GM19324 (cell line): ENCODE measurements around the gene FCHO1.
"Not testable (repeated sequence)": the region's sequence is repeated elsewhere in the genome, so short reads cannot be mapped to it uniquely, and the experiment has no call there.

Experiments
- ATAC-seq: cut with Tn5 transposase; IDR thresholded peaks from one replicate; pipeline ENCODE4 v1.9.1; 2021; ENCODE audit warnings: mild to moderate bottlenecking, moderate library complexity; ENCODE audit not compliant: unreplicated experiment, low FRiP score

The FCHO1 gene

DNA sequence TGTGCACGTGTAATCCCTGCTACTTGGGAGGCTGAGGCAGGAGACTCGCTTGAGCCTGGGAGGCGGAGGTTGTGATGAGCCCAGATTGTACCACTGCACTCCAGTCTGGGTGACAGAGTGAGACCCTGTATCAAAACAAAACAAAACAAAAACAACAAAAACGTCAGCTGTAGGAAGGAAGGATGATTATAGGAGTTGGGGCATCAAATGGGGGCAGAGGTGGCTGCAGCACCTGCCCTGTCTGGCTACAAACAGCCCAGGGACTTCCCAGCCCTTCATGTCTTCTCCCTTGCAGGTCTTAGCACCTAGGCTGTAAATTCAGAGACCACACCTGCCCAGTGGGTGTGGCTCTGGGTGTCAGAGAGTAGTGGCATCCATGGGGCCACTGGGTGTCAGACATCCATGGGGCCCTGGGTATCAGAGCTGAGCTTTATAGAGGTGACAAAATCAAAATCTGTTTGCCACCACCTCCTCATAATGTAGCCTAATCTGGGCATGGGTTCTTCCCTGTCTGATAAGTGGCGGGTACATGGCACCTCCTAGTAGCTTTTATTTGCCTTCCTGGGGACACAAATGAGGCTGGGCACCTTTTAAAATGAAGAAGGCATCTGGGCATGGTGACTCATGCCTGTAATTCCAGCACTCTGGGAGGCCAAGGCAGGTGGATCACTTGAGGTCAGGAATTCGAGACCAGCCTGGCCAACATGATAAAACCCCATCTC lies 38.9 kb downstream of the FCHO1 start:
- ATAC-seq, result no peak

DNA sequence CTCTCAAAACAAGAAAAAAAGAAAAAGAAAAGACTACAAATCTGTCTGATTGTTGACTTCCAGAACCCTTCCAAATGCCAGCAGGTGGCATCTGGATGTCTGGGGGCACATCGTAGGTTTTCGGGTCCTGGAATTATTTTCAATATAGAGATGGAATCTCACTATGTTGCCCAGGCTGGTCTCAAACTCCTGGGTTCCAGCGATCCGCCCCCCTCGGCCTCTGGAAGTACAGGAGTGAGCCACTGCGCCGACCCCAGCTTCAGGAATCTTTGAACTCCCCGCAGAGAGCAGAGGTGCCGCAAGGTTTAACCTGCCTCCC lies 43.1 kb downstream of the FCHO1 start:
- ATAC-seq, result no peak

DNA sequence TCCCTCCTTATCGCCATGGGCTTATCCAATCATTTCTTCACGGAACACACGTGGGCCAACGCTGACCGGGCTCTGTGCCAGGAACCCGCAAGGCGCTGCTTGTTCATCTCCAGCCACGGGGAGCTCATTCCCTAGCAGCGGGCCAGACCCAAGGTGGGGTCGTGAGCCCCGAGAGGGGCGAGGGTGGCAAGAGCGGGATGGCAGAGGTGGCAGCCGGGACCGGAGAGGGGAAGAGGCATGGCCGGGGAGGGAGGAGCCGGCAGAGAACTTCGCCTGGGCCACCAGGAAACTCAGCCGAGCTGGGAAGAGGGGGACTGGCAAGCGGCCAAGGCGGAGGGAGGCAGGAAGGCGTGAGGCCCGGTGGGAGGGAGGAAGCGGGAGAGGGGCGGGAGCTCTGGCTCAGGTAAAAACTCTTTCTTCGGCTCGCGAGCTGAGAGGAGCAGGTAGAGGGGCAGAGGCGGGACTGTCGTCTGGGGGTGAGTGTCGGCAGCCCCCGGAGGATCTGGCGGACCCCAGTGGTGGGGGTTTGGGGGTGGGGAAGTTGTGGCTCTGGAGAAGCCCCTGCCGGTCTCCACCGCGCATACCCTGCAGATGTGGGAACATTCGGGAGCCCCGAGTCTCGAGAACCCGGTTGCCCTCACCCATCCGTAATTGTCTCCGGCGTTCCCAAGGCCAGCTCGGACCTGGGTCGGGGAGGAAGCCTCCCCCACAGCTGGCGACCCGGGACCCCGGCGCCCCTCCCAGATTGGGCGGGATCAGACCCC lies 43.6 kb downstream of the FCHO1 start, which contains the start of gene B3GNT3:
Gene B3GNT3 (plus strand): TSS at position 408 of the 764 bp plus-strand sequence. CDS start 12,670 bp downstream, outside the sequence.
- ATAC-seq, result no peak

DNA sequence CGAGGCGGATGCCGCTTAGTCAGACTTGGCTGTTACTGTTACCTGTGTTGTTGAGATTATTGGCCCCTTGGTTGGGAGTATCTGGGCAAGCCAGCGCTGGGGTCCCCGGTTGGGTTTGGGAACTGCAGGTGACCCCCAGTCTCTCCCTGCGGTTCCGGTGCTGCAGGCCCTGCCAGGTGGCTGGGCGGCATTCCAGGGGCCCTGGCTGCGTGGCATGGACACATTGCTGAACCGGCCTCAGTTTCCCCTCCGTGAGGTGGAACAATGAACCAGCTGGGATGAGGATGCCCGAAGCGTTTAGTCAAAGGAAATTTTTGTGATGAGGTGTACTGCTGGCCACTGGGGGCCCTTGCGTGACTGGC lies 44.2 kb downstream of the FCHO1 start:
- ATAC-seq, result no peak

DNA sequence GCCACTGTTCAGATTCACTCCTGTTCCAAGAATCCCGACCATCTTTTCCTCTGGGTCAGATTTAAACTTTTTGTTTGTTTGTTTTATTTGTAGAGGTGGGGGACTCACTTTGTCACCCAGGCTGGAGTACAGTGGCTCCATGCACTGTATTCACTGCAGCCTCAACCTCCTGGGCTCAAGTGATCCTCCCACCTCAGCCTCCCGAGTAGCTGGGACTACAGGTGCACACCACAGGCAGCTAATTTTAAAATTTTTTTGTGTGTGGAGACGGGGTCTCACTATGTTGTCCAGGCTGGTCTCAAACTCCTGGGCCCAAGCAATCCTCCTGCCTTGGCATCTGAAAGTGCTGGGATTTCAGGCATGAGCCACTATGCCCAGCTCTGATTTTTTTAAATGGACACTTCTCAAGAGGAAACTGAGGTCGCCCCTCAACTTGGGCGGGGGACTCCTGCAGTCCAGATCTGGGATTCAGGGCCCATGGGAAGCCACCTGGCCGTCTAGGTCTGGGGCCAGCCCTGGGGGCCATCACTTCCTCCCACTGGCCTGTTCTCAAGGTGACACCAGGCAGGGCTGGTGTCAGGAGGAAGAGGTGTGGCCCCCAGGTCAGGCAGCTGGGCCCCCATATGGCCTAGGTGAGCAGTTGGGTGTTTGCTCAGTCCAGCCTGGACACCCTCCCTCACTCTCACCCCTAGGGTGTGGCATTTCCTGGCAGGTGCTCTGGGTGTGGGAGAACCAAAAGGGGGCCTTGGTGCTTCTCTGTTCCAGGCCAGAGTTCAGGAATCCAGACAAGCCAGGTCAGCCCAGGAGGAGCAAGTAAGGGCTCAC lies 44.9 kb downstream of the FCHO1 start:
- no peak for ATAC-seq

DNA sequence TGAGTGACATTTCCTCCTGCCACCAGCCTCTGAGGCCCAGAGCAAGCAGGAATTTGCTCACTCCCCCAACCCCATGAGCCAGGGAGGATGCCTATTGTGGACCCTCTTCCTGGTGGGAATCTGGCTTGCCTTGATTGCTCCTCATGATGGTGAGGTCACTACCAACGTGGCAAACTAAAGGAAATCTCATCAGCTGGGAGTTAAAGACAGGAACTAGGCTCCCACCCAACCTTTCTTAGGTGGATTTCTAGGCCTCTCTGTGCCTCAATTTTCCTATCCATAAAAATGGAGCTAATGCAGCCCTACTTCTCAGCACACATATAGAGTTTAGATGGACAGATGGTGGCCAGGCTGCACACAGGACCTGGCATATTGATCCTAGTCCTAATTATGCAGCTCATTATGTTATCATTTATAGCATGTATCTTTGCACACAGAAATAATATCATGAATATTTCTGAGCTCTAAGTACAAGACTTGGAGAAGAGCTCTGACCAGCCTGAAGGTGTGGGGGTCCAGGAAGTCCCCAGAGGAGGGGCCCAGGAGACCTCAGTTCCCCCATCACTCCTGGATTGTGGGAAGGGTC lies 45.7 kb downstream of the FCHO1 start:
- no peak for ATAC-seq

DNA sequence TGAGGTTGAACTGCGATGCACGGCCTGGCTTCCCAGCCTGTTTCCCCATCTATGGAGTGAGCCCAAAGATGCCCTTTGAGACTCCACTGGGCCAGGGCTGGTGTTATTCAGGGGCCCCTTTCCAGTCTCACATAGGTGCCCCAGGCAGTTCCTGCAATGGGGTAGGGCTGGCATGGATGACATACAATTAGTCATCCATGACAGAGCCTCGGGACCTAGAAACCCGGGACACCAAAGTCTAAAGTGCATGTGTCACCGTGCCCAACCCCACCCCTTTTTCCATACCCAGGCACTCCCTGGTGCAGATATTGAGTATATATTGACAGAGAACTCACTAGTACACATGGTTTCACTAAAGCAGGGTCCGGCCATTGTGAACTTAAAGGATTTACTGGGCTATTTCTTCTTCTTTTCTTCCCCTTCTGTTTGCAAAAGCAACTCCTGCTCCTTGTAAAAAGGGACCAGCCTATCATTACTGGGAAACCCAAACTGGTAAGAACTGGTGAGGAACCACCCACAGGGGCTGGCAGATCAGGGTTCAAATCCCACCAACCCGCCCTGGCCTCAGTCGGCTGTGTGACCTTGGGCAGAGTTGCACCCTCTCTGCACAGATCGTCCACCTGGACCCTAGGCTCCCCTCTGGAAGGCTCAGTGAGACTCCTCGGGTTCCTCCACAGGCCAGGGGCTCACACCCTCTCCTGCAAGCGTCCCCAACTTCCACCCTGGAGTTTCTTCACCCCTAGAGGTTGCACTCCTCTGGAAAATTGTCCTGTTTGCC lies 46.3 kb downstream of the FCHO1 start:
- no peak for ATAC-seq

DNA sequence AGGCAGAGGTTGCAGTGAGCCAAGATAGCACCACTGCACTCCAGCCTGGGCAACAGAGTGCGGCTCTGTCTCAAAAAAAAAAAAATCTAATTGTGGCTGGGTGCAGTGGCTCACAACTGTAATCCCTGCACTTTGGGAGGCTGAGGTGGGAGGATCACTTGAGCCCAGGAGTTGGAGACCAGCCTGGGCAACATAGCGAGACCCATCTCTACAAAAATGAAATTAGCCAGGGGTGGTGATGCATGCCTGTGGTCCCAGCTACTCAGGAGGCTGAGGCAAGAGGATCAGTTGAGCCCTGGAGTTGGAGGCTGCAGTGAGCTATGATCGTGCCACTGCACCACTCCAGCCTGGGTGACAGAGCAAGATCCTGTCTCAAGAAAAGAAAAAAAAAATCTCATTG lies 47.3 kb downstream of the FCHO1 start:
- not testable (repeated sequence) for ATAC-seq

DNA sequence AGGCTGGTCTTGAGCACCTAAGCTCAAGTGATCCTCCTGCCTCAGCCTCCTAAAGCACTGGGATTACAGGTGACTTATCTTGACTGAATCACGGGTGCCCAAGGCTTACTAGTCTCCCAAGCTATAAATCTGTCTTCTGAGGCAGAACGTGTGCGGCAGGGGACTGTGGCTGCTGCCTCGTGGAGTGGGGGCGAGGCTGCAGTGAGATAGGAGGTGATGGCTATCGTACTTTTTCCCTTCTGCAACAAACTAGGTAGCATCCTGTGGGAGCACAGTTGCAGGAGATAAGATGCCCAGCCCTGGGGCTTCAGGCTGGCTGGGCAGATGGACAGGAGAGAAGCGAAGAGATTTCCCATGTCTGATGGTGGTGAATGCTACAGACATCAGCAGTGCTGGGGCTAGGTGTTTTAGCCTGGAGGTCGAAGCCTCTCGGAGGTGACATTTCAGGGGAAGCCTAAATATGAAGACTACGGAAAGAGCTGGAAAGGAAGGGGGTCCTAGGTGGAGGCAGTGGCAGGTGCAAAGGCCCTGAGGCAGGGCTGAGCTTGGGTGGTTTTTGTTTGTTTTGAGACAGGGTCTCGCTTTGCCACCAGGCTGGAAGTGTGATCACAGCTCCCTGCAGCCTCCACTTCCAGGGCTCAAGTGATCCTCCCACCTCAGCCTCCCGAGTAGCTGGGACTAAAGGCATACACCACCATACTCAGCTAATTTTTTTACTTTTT lies 51.0 kb downstream of the FCHO1 start:
- ATAC-seq, result no peak

DNA sequence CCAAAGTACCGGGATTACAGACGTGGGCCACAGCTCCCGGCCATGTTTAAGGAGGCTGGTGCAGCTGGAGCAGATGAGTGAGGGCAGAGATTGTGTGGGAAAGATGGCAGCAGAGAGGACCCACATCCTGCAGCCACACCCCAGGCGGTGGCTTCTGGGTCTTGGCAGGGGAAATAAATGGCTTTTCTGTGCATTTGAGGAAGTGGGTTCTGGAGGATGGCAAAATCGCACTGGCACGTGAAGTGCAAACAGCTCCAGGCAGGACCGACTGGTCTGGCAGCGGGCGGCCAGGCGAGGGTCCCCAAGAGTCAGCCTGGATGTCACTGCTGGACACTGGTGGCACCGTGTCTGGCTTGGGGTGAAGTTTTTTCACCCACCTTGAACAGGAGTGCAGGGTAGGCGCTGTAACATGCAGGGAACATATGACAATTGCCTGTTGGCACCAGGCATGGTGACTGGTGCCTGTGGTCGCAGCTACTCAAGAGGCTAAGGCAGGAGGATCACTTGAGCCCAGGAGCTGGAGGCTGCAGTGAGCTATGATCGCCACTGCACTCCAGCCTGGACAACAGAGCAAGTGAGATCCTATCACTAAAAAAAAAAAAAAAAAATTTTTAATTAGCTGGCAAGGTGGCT lies 52.1 kb downstream of the FCHO1 start:
- ATAC-seq, result no peak

DNA sequence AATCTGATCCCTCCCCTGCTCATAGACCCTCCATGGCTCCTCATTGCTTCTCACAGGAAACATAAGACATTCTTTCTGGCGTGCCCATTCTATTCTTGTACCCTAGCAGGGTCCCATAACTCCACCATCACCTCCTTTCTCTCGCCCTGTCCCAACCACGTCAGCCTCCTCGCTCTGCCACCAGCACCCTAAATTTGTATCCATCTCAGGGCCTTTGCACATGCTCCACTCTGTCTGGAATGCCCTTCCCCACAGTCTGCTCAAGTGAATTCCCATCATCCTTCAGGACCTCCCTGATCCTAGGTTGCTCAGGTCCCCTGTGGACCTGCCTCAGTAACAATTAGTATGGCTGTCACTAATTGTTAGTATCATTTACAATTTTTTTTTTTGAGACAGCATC lies 54.1 kb downstream of the FCHO1 start:
- ATAC-seq, result no peak

DNA sequence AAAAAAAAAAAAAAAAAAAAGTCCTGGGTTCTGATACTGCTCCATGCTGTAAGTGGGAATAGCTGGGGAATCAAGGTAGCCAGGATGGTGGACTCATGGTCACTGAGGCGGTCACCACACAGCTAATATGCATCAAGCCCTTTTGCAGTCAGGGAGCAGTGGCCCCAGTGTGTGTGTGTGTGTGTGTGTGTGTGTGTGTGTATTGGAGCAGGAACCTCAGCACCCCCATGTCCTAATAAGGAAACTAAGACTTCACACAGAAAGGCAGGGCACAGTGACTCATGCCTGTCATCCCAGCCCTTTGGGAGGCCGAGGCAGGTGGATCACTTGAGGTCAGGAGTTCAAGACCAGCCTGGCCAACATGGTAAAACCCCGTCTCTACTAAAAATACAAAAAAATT lies 55.7 kb downstream of the FCHO1 start:
- ATAC-seq, result no peak

DNA sequence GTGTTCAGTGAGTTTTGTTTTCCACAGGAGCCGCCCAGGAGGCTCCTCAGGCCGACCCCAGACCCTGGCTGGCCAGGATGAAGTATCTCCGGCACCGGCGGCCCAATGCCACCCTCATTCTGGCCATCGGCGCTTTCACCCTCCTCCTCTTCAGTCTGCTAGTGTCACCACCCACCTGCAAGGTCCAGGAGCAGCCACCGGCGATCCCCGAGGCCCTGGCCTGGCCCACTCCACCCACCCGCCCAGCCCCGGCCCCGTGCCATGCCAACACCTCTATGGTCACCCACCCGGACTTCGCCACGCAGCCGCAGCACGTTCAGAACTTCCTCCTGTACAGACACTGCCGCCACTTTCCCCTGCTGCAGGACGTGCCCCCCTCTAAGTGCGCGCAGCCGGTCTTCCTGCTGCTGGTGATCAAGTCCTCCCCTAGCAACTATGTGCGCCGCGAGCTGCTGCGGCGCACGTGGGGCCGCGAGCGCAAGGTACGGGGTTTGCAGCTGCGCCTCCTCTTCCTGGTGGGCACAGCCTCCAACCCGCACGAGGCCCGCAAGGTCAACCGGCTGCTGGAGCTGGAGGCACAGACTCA lies 56.5 kb downstream of the FCHO1 start:
- no peak for ATAC-seq

DNA sequence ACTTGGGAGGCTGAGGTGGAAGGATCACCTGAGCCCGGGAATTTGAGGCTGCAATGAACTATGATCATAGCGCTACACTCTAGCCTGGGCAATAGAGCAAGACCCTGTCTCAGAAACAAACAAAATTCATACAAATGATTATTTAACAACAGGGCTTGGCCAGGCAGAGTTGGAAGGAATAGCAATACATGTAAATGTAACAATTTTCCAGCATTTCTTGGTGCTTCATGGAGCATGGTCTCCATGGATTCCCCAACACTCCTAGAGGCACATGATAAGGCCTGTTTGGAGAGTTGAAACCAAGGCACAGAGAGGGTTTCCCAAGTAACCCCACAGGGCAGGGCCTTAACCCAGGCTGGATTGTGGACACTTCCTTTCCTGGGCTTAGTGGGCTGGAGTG lies 59.8 kb downstream of the FCHO1 start:
- ATAC-seq, result no peak

DNA sequence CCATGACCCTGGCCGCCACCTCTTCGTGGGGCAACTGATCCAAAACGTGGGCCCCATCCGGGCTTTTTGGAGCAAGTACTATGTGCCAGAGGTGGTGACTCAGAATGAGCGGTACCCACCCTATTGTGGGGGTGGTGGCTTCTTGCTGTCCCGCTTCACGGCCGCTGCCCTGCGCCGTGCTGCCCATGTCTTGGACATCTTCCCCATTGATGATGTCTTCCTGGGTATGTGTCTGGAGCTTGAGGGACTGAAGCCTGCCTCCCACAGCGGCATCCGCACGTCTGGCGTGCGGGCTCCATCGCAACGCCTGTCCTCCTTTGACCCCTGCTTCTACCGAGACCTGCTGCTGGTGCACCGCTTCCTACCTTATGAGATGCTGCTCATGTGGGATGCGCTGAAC lies 60.4 kb downstream of the FCHO1 start:
- no peak for ATAC-seq

DNA sequence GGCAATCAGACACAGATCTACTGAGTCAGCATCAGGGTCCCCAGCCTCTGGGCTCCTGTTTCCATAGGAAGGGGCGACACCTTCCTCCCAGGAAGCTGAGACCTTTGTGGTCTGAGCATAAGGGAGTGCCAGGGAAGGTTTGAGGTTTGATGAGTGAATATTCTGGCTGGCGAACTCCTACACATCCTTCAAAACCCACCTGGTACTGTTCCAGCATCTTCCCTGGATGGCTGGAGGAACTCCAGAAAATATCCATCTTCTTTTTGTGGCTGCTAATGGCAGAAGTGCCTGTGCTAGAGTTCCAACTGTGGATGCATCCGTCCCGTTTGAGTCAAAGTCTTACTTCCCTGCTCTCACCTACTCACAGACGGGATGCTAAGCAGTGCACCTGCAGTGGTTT lies 60.8 kb downstream of the FCHO1 start:
- ATAC-seq, result no peak

DNA sequence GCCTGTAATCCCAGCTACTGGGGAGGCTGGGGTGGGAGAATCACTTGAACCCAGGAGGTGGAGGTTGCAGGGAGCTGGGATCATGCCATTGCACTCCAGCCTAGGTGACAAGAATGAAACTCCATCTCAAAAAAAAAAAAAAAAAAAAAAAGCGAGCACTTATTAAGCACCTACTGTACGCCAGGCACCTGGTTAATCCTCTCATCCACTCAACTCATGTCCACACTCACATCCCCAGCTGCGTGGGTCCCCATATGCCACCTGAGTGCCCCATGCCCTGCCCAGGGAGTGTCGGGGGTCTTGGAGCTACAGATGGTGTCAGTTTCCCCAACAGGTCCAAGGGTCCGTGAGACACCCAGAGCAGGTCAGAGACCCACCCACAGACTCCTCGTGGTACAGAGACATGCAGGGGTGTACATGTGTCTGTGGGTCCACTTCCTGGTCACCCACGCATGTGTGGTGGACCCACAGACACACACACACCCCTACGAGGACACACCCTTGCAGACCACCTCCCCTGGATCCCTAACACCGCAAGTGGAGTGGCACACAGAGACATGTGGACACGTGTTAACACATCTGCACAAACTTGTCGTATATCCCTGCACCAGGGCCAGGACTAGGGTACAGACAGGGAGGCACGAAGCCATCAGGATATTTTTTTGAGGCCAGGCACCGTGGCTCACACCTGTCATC lies 66.5 kb downstream of the FCHO1 start:
- ATAC-seq, result no peak

DNA sequence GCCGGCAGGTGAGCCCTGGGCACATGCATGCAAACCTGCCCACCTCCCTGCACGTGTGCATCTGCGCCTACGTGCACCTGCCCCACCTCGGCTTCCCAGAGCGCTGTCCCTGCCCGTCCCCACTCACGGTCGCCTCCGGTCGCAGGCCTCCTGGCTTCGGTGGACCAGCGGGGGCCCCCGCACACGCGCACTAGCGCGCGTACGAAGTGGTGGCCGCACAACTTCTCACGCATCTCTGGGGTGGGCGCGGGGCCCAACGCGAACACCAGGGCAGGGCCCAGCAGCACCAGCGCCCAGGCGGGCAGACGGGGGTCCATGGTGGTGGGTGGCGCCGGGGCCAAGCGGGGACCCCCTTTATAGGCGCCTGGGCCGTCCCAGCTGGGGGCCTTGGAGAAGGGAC lies 69.9 kb downstream of the FCHO1 start, which contains the start of gene INSL3:
Gene INSL3 (minus strand): TSS at position 330 of the 400 bp plus-strand sequence. CDS start 13 bp downstream, at position 317.
- no peak for ATAC-seq
